Measurements from ENCODE around the gene BZW1. TPM values are rescaled to one million over a fixed set of nuclear protein-coding genes. Genes with fewer than 3 reads are reported as not detected.
"Not testable (repeated sequence)": the region's sequence is repeated elsewhere in the genome, so short reads cannot be mapped to it uniquely, and the experiment has no call there.

The BZW1 gene
- total and polyA plus RNA-seq, 3 donors from 2014 or later: 238 to 284 (median 267) TPM

GRCh38 chr2:200812122-200813022 is 662 bp downstream of the BZW1 start:
- peak; percentile 80 for DNase-seq
- peak overlapping the region; percentile 96 to 97 for H3K27ac ChIP-seq
- no peaks in the 10 kb centered on the region for H3K9me3 ChIP-seq
- H3K36me3 ChIP-seq (ENCODE audit: low read depth, missing control alignments): no peaks in the 10 kb centered on the region
- no peaks in the 10 kb centered on the region for H3K27me3 ChIP-seq
- intact Hi-C loops (cut with DNase I; ENCODE audit: low total_unique reads): loop anchor here (5.0 kb wide), 1 partner anchor 45 kb away; no protein-coding TSS in a partner anchor
- WGBS, 2 donors: 1% methylated on average over 10 to 32 of the region's 70 CpGs
- H3K4me3 ChIP-seq: peak overlapping the region; percentile 92 to 95
- H3K4me1 ChIP-seq: peaks cover 18% of the 10 kb centered on the region
- TF ChIP-seq, protein P1, sequence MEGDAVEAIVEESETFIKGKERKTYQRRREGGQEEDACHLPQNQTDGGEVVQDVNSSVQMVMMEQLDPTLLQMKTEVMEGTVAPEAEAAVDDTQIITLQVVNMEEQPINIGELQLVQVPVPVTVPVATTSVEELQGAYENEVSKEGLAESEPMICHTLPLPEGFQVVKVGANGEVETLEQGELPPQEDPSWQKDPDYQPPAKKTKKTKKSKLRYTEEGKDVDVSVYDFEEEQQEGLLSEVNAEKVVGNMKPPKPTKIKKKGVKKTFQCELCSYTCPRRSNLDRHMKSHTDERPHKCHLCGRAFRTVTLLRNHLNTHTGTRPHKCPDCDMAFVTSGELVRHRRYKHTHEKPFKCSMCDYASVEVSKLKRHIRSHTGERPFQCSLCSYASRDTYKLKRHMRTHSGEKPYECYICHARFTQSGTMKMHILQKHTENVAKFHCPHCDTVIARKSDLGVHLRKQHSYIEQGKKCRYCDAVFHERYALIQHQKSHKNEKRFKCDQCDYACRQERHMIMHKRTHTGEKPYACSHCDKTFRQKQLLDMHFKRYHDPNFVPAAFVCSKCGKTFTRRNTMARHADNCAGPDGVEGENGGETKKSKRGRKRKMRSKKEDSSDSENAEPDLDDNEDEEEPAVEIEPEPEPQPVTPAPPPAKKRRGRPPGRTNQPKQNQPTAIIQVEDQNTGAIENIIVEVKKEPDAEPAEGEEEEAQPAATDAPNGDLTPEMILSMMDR (IDR thresholded peaks at IDR 0.05): peak in 2 of 3 experiments; percentile 39 to 42
- TF ChIP-seq POLR2A (IDR thresholded peaks at IDR 0.05): no peak

- Histone ChIP-seq H3K27me3 (no peaks in the 10 kb centered on the region), H3K4me3 (no peak overlapping the region), H3K27ac (no peak overlapping the region), H3K36me3 (ENCODE audit: low read depth, missing control alignments) (no peaks in the 10 kb centered on the region), H3K4me1 (peaks cover 18% of the 10 kb centered on the region), H3K9me3 (no peaks in the 10 kb centered on the region)
- no peak for TF ChIP-seq POLR2A (IDR thresholded peaks at IDR 0.05)
- TF ChIP-seq, protein P1 (IDR thresholded peaks at IDR 0.05): no peak
- intact Hi-C loops (cut with DNase I; ENCODE audit: low total_unique reads): loop anchor here (5.0 kb wide), 1 partner anchor 43 kb away; no protein-coding TSS in a partner anchor
- no peak for DNase-seq
- 50 to 62% methylated on average over 3 of the region's 3 CpGs for WGBS, 2 donors
Observed at GRCh38 chr2:200814276-200814815, 2.6 kb downstream of the BZW1 start.

GRCh38 chr2:200814917-200815316 is 3.2 kb downstream of the BZW1 start:
- no peak for TF ChIP-seq POLR2A (IDR thresholded peaks at IDR 0.05)
- TF ChIP-seq, protein P1 (IDR thresholded peaks at IDR 0.05): no peak
- intact Hi-C loops (cut with DNase I; ENCODE audit: low total_unique reads): loop anchor here (5.0 kb wide), 1 partner anchor 42 kb away; no protein-coding TSS in a partner anchor
- Histone ChIP-seq H3K27me3 (no peaks in the 10 kb centered on the region), H3K36me3 (ENCODE audit: low read depth, missing control alignments) (no peaks in the 10 kb centered on the region), H3K9me3 (no peaks in the 10 kb centered on the region), H3K4me3 (no peak overlapping the region), H3K27ac (no peak overlapping the region), H3K4me1 (peaks cover 18% of the 10 kb centered on the region)
- 60 to 73% methylated on average over 1 of the region's 1 CpG for WGBS, 2 donors
- no peak for DNase-seq

DNA sequence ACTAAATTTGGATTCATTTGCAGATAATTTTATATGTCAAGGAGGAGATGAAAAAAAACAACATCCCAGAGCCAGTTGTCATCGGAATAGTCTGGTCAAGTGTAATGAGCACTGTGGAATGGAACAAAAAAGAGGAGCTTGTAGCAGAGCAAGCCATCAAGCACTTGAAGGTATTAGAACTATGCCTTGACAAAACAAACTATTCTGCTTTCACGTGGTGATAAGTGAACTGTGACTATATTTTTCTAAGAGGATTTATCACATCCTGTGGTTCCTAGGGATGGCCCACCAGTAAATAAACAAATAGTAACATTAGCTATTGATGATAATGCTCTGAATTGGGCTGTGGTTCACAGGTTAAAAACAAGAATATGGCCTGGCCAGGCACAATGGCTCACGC is 7.0 kb downstream of the BZW1 start:
- H3K27ac ChIP-seq; H3K9me3 ChIP-seq; DNase-seq; H3K4me3 ChIP-seq; H3K27me3 ChIP-seq; intact Hi-C loops (cut with DNase I; ENCODE audit: low total_unique reads); H3K4me1 ChIP-seq; H3K36me3 ChIP-seq (ENCODE audit: low read depth, missing control alignments): not testable (repeated sequence)
- WGBS, 2 donors: 61 to 79% methylated on average over 3 of the region's 3 CpGs

GRCh38 chr2:200820573-200821234 is 9.0 kb downstream of the BZW1 start:
- H3K36me3 ChIP-seq (ENCODE audit: low read depth, missing control alignments): no peaks in the 10 kb centered on the region
- no peak overlapping the region for H3K27ac ChIP-seq
- H3K4me3 ChIP-seq: no peak overlapping the region
- H3K4me1 ChIP-seq: no peaks in the 10 kb centered on the region
- intact Hi-C loops (cut with DNase I; ENCODE audit: low total_unique reads): no loop called here
- no peaks in the 10 kb centered on the region for H3K27me3 ChIP-seq
- no peaks in the 10 kb centered on the region for H3K9me3 ChIP-seq
- TF ChIP-seq, protein P1 (IDR thresholded peaks at IDR 0.05): no peak
- TF ChIP-seq POLR2A (IDR thresholded peaks at IDR 0.05): no peak
- 91 to 95% methylated on average over 5 of the region's 5 CpGs for WGBS, 2 donors
- DNase-seq: no peak
